ENCODE measurements around the gene CMTM1.

Gene CMTM1, protein sequence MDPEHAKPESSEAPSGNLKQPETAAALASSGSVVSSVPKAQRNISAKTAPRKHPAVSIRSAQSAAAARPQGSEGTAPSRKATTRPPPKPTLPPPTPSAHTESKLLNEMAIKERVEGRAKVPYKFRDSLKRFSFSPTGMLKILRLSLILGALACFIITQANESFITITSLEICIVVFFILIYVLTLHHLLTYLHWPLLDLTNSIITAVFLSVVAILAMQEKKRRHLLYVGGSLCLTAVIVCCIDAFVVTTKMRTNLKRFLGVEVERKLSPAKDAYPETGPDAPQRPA

DNA sequence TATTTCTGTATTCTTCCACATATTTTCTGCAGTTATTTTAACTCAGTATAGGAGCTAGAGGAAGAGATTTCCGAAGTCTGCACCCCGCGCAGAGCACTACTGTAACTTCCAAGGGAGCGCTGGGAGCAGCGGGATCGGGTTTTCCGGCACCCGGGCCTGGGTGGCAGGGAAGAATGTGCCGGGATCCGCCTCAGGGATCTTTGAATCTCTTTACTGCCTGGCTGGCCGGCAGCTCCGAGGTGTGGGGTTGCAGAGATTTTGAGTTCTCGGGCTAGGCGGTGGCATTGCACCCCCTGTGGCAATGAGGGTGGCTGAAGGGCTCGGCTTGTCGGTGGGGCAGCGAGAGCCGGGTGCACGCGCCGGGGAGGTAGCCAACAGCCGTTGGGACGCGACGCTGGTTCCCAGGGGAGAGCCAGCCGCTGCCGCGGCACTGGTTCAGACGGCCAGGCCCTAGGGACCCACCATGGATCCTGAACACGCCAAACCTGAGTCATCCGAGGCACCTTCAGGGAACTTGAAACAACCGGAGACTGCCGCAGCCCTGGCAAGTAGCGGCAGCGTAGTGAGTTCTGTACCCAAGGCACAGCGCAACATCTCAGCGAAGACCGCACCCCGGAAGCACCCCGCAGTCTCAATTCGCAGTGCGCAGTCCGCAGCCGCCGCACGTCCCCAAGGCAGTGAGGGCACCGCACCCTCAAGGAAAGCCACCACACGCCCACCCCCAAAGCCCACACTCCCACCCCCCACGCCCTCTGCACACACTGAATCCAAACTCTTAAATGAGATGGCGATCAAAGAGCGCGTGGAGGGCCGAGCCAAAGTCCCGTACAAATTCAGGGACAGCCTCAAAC is at the start of gene CMTM1:
Gene CMTM1, plus strand, starts transcription at position 389 of the 851 bp plus-strand sequence. Its CDS starts 75 bp downstream, at position 464.
- no peak for DNase-seq (ENCODE audit: low spot score)

DNA sequence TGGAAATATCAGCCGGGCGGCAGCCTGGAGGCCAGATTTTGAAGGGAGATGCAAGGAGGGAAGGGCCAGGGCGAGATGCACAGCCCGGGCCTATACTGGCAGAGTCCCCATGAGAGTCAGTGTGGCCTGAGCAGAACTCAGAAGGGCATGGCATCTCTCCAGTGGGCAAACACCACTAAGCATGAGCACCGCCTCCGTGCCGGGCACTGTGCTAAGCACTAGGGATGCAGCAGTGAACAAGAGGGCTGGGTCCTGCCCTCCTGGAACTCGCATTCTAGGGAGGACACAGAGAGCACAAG is 49.8 kb upstream of the CMTM1 start:
- no peak for DNase-seq (ENCODE audit: low spot score)

DNA sequence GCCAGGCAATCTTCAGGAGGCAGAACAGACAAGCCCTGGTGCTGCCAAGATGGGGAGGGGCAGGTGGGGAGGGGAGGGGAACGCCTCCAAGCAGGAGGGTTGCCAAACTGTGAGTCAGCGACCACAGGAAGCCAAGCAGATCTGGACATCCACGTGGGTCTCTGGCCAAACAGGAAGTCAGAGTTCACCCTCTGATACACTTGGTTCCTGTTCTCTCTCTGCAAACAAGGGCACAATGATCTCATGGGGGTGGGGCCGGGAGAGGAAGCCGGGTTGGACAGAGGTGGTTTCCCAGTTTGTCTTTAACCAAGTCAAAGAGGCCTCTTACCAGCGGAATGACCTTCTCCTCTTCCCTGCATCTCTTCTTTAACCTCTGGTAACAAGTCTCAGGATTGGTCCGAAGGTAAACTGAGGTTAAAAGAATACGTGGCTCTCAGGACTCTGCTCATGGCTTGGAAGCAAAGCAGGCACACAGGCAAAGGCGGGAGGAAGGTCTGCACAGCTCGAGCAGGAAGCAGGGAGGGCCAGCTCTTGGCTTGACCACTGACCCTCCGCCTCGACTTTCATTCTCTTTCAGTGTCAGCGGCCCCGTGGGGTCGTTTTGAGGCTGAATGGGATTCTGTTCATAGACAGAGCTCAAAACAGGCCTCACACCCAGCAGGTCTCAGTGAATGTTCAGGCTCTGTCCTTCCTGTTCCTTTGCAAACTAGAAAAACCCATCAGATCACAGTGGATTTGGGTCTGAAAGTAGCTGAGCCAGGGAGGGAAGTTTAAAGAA is 49.2 kb upstream of the CMTM1 start:
- peak; percentile 97 for DNase-seq (ENCODE audit: low spot score)

DNA sequence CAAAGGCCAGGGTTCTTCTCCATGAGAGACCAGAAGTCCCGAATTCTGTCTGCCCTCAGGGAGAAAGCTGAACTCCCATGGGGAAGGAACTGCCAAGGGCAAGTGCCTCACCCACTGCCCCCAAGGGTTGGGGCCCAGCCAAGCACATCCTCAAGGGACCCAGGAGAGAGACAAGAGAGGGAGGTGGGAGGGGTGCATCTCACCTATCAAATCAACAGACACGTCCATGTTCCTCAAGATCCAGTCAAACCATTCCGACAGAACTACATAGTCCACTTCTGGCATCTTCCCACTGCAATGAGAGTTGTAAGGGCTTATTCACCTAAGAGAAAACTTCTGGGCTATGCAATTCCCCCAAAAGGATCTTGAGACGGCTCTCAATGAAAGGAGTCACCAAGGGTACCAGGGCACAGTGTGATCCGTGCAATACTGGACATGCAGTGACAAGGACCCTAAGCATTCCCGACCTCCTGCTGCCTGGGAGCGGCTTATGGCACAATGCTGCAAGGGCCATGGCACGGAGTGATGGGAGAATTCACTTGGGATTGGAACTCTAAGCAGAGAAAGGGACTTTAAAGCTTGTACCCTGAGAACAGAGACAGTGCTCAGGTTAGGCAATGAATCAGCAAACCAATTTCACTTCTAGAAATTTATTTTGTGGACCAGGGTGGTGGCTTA is 48.5 kb upstream of the CMTM1 start:
- DNase-seq (ENCODE audit: low spot score), result no peak

DNA sequence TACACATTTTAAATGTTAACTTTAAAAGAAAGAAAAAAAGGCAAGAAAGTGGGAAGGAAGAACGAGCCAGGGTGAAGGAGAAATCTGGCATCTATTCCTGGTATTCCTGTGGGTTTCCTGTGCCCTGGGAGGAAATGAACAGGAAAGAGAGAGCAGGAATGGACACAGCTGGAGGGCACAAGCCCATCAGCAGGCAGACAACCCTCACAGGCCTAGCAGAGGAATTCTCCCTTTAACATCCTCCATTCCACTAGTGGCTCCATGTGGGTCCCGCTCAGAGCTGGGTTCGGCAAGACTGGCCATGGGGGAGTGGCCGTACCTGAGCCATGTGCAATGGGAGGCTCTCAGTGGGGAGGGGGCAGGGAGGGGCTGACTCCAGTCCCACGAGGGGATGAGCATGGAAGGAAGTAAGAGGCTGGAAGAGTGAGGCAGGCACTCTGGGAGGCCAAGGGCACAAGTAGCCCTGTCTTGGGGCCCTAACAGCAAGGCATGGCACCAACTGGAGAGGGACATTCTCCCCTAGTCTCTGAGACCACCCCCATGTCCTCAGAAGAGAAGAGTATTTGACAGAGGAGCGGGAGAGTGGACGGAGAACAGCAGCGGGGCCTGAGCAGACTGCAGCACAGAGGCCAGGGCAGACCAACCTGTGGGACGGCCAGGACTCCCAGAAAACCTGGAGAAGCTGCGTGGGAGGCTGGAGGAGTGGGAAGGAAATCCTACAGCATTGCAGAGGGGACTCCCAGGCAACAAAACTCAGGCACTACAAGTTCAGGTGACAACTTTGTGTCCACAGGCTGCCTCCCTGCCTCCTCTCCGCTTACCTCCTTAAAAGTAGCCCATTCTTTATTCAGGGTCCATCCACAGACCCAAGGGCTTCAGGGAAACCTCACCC is 46.5 kb upstream of the CMTM1 start:
- no peak for DNase-seq (ENCODE audit: low spot score)

DNA sequence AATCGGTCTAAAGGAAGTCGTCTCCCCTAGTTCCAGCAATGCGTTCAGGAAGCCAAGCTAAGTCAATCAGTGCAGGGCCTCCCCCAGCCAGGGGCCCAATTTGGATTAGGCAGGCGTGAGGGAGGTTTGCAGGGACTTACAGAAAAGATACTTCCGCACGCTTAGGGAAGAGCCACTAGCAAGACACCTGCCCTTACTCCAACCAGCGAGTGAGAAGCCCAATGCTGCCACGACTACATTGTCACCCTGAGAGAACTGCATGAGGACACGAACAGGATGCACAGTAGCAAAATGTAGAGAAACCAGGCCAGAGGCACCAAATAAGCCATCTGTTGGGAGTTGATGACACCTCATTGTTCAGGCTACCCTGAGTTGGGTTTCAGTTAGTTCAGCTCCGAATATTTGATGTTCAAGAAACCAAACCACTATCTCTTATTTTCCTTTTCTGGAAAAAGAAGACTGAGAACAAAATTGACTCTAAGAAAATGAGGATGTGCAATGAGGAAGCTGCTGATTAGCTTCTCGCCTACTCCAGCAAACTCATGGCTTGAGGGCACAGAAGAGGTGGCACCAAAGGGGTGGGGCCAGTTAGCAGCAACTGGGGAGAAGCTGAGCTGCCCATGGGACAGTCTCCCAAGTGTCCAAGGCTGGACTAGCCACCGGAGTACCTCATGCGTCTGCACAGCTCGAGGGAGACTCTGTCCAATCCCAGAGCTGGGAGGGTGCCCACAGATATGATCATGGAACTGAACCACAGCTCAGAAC is 45.7 kb upstream of the CMTM1 start:
- DNase-seq (ENCODE audit: low spot score), result peak; percentile 69

DNA sequence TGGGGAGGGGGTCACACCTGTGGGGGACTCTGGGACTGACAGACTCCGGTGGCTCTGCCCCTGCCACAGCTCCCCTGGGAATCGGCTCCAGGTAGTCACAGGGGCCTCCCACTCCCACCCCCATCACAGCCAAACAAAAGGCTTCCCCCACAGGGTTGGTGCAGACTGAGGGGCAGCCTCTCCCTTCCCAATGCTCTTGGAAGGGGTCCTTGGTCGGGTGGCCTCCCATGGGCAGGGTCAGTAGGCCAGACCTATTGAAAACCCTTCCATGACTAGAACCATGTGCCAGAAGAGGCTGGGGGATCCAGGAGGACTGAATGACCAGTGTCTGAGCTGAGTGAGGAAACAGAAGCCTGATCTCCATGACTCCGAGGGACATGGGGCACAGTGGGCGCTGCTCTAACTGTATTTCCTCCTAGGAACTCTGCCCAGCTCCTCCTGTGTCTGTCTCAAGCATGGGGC is 45.0 kb upstream of the CMTM1 start:
- no peak for DNase-seq (ENCODE audit: low spot score)

DNA sequence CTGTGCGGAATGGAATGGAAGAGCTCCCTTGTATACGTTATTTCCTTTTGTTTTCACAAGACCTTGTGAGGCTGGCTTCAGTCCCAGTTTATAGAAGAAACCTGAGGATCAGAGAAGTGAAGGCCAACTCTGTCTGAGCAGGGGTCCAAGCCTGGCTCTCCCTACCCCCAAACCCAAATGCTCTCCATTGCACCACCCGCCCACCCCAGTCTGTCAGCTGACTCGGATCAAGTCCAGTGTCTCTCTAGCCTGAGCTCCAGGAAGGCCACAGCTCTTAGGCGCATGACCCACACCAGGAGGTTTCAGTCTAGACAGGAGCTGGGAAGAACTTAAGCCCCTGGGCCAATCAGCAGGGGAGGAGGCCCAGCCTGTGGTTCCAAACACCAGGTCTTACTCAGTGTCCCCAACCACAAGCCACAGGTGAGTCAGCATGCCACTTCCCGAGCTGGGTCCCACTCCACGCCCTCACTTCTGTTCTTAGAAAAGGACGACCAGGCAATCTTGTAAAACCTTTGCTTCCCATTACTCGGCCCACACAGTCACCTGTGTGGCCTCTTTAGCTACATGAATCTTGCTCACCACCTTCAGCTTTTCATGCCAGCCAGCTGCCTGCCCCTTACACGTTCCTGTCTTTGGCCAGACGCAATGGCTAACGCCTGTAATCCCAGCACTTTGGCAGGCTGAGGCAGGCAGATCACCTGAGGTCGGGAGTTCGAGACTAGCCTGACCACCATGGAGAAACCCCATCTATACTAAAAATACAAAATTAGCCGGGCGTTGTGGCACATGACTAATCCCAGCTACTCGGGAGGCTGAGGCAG is 44.1 kb upstream of the CMTM1 start:
- no peak for DNase-seq (ENCODE audit: low spot score)

DNA sequence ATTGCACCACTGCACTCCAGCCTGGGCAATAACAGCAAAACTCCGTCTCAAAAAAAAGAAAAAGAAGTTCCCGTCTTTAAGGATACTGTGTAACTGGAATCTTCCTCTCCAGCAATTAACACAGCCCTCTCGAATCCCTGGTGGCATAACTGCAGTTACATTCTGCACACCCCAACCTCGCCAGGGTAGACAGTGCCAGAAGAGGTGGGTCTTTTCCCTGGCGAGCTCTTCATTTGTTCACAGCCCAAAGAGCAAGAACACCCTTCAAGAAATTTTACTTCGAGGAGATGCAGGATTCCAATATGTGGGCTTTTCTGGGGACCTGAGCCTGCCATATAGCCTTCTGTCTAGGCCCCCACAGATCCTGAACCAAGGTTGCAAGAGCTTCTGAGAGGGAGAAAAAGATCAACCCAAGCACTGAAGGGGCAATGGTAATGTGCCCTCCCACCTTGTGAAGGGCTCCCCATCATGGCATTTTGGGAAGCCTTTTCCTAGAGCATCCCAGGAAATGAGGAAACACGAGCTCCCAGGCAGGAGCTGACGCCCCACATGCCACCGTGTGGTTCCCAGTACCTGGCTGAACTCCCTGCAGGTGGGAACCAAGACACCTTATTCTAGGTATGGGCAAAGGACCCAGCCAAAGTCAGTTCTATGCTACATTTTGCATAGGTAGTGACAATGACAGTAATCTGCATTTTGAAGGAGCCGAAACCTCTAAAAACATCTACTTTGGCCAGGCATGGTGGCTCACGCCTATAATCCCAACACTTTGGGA is 43.2 kb upstream of the CMTM1 start:
- no peak for DNase-seq (ENCODE audit: low spot score)

DNA sequence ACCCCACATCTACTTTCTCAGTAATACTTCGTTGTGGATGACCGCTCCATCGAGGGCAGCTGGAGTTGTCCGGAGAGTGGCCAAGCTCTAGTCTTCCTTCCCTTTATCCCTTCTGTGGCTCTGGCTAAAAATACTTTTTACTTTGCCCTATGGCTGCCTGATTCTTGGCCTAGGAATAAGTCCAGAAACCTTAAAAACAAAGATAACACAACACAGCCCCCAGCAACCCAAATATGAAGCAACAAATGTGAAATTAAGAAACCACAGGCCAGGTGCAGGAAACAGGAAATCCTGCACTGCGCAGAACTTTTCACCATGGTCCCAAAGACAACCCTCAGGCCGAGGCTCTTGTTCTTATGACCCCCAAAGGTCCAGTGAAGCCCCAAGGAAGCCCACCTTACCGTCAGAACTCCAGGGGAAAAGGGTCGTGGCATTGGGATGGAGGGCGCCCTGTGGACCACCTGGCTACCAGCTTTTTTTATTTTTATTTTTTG is 42.3 kb upstream of the CMTM1 start:
- DNase-seq (ENCODE audit: low spot score), result no peak

DNA sequence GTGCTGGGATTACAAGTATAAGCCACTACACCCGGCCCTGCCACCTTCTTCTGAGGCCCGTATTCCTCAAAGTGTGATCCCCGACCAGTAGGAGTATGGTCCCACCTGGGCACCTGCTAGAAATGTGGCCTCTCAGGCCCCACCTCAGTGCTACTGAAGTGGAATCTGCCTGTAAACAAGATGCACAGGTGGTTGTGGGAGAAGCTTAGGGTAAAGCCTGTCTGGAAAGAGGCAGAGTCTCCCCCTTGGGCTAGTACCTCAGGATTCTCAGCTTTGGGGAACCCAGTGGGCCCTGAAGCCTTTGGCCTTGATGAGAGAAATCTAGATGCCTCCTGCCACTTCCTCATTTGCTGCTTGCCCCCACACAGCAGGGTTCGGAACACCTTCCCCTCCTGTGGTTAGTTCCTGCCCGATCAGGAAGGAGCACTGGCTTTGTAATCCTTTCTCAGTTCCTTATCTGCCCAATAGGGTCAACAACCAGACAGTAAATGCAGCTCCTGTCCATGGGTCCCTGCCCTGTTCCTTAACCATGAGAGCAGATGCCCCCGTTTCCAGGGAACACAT is 41.6 kb upstream of the CMTM1 start:
- DNase-seq (ENCODE audit: low spot score), result peak; percentile 83

DNA sequence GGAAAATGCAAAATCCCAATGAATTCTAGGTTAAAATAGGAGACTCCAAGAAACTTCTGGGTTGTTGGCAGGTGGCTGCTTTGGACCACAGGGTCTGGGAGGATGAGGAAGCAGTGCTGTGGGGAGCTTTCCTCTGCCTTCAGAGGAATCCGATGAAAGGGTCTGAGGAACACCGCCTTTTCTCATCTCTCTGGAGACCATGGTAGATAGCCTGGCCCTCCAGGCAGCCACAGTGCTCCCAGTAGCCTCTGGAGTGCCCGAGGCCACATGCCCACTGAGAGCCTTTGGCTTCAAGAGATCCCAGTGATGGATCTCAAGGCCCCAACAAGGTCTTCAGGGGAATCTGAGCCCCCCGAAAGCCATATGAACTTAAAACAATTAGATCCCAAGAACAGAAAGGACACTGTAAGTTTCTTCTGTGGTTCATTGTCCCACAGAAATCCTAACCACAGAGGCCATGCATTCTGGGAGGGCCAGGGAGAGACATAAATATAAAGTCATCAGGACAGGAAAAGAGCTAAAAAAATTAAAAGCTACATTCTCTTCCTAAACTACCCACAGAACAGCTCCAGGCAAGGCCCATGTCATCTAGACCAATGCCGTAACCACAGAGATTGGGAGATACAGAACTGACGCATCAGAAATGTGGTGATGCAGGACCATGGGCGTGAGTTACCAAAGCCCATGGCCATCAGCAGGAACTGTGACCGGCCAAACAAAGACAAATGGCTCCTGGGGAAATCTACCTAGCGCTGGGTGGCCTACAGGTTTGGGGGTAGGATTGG is 40.7 kb upstream of the CMTM1 start:
- no peak for DNase-seq (ENCODE audit: low spot score)

DNA sequence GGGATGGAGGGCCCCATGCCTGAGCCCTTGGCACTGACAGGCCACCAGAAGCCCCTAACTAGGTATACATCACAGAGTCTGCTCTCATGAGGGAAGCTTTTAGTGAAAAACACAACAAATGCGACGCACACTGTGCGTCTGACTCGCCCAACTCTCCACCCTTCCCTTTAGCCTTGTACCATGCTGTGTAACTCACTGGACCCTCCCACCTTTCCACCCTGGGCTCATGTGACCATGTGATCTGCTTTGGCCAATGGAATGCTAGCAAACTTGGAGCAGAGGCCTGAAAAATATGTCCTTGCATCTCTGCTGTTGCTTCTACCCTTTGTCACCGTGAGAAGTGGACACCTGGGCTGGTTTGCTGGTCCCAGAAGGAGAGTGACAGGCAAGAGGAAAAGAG is 37.9 kb upstream of the CMTM1 start:
- DNase-seq (ENCODE audit: low spot score), result no peak

DNA sequence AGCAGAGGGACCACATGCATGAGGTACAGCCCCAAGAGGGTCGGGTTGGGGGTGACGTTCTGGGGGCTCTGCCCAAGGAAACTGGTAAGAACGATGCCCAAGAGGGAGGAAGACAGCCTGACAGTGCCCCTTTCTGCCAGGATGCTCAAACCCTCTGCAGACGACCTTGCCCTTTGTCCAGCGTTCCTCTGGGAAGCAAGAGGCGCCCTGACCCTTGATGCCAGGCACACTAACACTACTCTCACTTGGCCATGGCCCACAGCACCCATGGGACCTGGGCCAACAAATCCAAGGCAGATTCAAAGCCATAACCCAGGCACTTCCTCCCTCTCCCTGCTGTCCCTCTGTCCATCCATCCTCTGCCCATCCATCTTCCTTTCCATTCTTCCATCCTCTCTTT is 36.8 kb upstream of the CMTM1 start:
- DNase-seq (ENCODE audit: low spot score), result no peak

DNA sequence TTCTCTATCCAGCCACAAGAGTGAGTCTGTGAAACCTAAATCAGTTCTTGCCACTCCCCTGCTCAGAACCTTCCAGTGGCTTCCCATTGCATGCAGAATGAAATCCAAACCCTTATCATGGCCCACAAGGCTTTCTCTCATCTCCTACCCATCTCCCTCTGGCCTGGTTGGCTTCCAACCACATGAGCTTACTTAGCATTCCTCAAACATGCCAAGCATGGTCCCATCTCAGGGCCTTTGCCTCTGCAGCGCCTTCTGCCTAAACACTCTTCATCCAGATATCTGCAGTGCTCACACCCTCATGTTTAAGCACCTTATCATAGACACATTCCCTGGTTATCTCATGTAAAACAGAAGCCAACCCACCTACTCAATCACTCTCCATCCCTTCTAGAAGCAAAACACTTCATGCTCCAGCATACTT is 31.9 kb upstream of the CMTM1 start:
- DNase-seq (ENCODE audit: low spot score), result no peak

DNA sequence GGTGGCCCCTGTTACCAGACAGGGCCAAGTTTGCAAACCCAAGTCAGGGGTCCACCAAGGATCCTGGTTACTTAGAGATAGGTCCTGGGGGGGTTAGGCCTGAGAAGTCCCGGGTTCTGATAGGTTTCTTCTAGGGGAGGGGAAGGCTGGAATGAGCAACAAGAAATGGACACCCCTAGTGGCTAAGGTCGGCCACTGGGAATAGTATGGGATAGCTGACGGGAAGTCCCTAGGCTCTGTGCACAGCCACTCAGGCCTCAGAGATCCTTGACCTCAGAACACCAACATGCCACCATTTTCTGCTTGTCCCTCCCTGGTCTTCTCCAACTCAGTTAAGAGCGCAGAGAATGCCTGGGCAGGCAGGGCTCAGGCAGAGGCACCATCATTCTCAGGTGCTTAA is 29.7 kb upstream of the CMTM1 start:
- DNase-seq (ENCODE audit: low spot score), result no peak

DNA sequence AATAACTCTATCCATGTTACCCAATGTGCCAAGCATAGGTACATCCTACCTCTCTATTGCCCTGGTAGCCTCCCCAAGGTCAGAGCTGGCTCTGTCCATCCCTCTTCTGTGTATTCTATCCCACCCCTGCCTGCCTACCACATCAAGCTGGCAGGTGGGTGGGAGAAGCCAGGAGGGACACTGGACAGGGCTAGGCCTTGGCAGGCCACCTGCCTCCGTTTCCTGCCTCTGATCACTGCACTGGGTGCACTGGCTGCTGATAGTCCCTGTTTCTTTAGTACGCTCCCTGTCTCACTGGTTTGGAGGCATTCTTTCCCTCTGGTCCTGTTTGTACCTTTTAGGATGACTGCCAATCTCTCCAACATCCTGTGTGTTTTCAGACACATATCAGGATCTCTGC is 29.0 kb upstream of the CMTM1 start:
- no peak for DNase-seq (ENCODE audit: low spot score)

Data from Ammon's horn (tissue), 1 donor.